ENCODE data around the gene CCDC182.

The CCDC182 gene

GRCh38 chr17:57767561-57767960 is 22.5 kb upstream of the CCDC182 start:
- TF ChIP-seq GATA2 (IDR thresholded peaks at IDR 0.05; ENCODE audit: low read depth, low read length) (no peak), GATA3 (IDR thresholded peaks at IDR 0.05; ENCODE audit: low read depth, low read length) (no peak)

- no peak for TF ChIP-seq GATA2 (IDR thresholded peaks at IDR 0.05; ENCODE audit: low read depth, low read length)
- no peak for TF ChIP-seq GATA3 (IDR thresholded peaks at IDR 0.05; ENCODE audit: low read depth, low read length)
Observed at GRCh38 chr17:57766318-57766943, 21.3 kb upstream of the CCDC182 start.

DNA sequence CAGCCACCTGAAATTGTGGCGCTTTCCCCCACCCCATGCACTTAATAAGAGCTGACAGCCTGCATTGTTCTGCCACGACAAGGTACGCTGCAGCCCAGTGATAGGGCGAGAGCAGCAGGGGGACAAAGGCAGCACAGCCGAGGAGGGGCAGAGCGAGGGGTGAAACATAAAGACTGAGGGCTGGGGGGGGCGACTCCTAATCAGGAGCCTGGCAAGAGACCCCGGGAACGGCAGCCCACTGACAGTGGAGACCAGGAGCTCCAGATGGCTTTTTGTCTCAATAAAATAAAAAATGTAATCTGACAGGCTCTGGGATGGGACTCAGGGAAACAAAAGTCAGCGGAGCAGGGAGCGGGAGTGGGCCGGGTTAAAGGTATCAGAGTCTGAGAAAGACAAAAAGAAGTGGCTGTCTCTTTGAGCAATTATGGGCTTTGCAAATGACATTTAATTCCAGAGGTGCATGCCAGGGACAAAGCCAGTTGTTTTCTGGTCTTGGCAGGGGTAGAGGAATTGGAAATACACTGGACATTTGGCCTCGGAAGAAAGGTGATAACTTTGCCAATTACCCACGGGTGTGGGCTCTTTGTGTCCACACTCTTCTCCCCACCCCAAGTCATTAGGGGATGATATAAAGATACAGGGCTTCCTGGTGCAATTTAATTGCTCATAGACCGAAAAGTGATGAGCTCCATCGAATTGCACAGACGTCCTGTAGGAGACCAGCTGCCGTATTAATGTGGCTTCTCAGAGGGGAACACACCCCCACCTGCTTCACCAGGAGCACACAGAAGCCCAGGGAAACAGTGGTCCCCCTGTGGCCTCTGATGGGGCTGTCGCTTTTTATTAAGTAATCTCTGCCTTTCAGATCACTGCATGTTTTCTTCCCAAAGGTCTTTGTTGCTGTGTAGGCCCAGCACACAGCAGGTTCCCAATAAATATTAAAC is 17.6 kb upstream of the CCDC182 start:
- TF ChIP-seq GATA3 (IDR thresholded peaks at IDR 0.05; ENCODE audit: low read depth, low read length) (no peak), GATA2 (IDR thresholded peaks at IDR 0.05; ENCODE audit: low read depth, low read length) (no peak)

GRCh38 chr17:57761887-57762286 is 16.8 kb upstream of the CCDC182 start:
- TF ChIP-seq GATA3 (IDR thresholded peaks at IDR 0.05; ENCODE audit: low read depth, low read length) (no peak), GATA2 (IDR thresholded peaks at IDR 0.05; ENCODE audit: low read depth, low read length) (no peak)

DNA sequence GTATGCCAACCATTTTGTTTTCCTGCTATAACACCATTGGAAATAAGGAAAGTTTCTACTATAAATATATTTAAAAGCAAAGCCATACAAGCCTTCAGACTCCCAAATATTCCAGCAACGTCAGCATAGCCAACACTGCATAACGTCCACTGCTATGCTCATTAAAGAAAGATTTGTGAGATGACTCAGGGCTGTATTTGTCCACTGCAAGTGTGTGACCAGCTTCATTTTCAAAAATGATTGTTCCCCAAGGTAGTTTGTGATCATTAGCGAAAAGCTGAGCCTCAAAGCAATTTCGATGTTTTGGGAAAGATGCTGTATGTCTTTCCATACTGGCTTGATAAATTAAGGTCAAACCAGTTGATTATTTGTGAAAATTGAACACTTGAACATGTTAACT is 14.9 kb upstream of the CCDC182 start:
- no peak for TF ChIP-seq GATA3 (IDR thresholded peaks at IDR 0.05; ENCODE audit: low read depth, low read length)
- no peak for TF ChIP-seq GATA2 (IDR thresholded peaks at IDR 0.05; ENCODE audit: low read depth, low read length)

DNA sequence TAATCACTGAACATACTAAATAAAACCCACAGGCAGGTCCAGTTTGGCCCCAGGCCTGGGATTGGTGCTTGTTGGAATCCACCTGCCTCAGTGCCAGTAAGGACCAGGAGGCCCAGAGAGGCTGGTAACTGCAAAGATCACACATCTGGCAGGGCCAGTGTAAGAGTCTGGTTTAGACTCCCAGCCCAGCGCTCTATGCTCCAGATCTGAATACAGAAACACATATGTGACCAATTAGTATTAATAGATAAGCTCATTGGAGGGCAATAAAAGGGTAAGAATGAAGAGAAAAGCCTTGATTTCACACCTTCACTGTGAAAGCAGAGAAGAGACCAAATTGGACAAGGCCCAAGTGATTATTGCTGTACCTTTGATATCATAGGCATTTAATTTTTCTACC is 13.6 kb upstream of the CCDC182 start:
- TF ChIP-seq GATA3 (IDR thresholded peaks at IDR 0.05; ENCODE audit: low read depth, low read length) (peak; percentile 61), GATA2 (IDR thresholded peaks at IDR 0.05; ENCODE audit: low read depth, low read length) (peak; percentile 68)

DNA sequence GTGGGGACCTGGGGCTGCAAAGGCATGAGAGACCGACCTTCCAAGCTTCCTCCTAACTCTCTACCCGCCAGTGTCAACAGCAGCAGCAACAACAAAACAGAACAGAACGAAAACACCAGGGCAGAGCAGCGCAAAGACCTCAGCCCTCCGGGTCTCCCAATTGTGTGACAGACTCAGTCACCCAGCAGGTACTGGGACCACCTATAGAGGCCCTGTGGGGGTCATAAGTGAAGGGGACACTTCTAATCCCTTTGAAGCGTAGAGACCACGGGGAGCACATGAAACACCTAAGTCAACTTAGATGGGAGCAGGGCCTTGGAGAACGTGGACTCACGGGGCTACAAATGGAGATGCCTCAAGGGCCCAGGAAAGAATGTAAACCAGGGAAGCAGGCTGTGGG is 12.6 kb upstream of the CCDC182 start:
- no peak for TF ChIP-seq GATA3 (IDR thresholded peaks at IDR 0.05; ENCODE audit: low read depth, low read length)
- no peak for TF ChIP-seq GATA2 (IDR thresholded peaks at IDR 0.05; ENCODE audit: low read depth, low read length)

DNA sequence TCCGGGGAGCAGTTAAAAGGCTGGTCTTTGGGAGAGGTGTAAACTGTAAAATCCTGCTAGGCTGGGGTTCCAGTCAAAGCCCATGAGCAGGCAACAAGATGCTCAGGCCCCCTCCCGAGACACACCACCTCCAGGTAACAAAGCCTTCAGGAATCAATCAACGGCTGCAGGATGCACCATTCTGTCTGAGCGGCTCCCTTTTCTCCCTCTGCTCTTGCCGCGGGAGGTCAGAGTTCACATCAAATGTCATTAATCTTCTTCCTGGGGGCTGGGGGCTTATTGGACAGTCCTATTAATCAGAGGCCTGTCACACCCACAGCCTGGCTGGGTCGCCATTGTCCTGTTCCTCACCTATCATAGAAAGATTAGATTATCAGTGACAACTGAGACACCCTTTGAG is 11.9 kb upstream of the CCDC182 start:
- no peak for TF ChIP-seq GATA2 (IDR thresholded peaks at IDR 0.05; ENCODE audit: low read depth, low read length)
- no peak for TF ChIP-seq GATA3 (IDR thresholded peaks at IDR 0.05; ENCODE audit: low read depth, low read length)

DNA sequence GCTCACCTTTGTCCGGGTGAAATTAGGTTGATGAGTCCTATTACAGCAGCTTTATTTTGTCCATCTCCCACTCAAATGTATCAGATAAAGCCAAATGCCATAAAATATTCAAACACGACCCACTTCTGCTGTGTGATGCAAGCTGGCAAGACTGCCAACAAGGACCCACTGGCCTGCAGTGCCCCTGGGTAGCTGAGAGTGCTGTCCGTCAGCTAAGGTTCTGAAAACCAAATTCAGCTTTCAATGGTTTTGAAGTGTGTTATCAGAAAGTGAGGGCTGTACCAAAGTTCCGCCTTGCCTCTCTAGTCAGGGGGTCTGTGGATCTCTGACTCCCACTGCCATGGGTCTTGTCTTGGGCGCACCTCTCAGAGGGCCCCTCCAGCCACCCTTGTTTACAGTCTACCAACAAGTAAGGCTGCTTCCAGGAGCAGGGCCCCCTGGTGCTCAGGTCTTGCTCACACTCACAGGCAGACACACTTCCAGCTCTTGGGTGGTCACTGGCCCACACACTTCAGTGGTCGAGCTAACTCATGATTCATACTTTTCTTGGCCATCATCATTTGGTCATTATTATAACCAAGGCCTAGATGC is 10.5 kb upstream of the CCDC182 start:
- TF ChIP-seq GATA2 (IDR thresholded peaks at IDR 0.05; ENCODE audit: low read depth, low read length) (no peak), GATA3 (IDR thresholded peaks at IDR 0.05; ENCODE audit: low read depth, low read length) (no peak)

- TF ChIP-seq GATA3 (IDR thresholded peaks at IDR 0.05; ENCODE audit: low read depth, low read length) (no peak), GATA2 (IDR thresholded peaks at IDR 0.05; ENCODE audit: low read depth, low read length) (0 out of 2 replicates have a peak, but pooled peaks have one; percentile 15)
Observed at GRCh38 chr17:57752031-57752905, 7.2 kb upstream of the CCDC182 start.

DNA sequence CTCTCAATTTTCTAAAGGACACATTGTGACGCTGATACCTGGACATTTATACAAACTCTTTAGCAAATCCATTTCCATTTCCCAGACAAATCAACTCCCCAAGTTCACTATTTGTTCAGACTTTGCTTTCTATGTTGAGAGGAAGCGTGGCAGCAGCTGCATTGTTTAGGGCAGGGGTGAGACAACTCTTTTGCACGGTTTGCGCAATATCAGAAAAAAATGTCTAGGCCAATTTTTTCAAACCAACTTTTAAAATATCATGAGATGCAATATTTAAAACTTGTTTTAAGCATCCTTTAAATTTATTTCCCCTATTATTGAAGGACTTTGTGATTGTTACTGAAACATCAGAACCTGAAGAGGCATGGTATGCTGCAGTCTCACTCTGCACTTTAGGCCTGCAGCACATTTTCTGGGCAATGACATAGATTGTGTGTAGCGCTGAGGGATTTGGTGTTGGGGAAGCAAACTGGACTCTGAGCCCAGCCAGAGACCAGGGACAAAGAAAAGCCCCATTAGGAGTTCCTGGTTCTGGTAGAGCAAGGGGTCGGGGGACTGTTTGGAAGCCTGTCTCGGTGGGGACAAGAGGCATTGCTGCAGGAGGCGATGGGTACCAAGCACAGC is 6.4 kb upstream of the CCDC182 start:
- TF ChIP-seq GATA3 (IDR thresholded peaks at IDR 0.05; ENCODE audit: low read depth, low read length) (no peak), GATA2 (IDR thresholded peaks at IDR 0.05; ENCODE audit: low read depth, low read length) (no peak)

DNA sequence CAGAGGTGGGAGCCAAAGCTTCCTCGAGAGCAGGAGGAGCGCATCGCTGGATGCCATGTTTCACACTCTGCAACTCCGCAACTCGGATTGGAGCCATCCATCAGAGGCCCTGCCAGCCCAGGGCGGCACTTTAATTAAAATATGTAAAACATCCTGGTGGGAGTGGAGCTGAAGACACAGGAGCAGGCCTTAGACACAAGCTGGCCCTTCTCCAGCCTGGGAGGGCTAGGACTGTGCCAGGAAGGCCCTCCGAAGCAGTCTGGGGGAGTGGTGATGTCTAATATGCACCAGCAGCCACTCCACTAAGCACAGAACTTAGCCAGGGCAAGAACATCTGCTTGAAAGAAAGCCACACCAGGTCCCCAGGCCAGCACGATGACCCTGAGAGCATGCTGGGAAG is 5.8 kb upstream of the CCDC182 start:
- TF ChIP-seq GATA2 (IDR thresholded peaks at IDR 0.05; ENCODE audit: low read depth, low read length) (no peak), GATA3 (IDR thresholded peaks at IDR 0.05; ENCODE audit: low read depth, low read length) (no peak)

Measured in SH-SY5Y (cell line).